K562 (cell line): ENCODE measurements around the gene PDE11A. TPM values are rescaled to one million over a fixed set of nuclear protein-coding genes. Genes with fewer than 3 reads are reported as not detected.

Experiments
- ATAC-seq: fragments of 200-7000 bp; cut with Tn5 transposase; 3 replicates; pipeline ENCODE4 v1.9.1; 2020; ENCODE audit warnings: moderate library complexity
- BruUV-seq: library from RNA; stranded (reverse); fragments of 400-500 nt; replicated peaks from 2 replicates; lab custom pipeline; 2021; lab: Mats Ljungman, UMichigan
- CTCF ChIA-PET: fragments of 300-600 bp; formaldehyde crosslinking; extraction: SDS; loops from one replicate; lab custom pipeline; 2021; ENCODE audit warnings: low intra/inter-chr PET ratio; lab: Yijun Ruan, JAX
- POLR2A ChIA-PET: fragments of 300-600, 350-650 bp; sonication (Branson Sonifier 250); formaldehyde crosslinking; extraction: SDS; loops from one replicate; lab custom pipeline; 2021; ENCODE audit warnings: antibody characterized with exemption, inconsistent platforms; lab: Yijun Ruan, JAX
- DNase-seq, 4 experiments: peaks; one replicate each; pipeline versions ENCODE4 v3.0.0 to v3.0.0-alpha.2; 2011 to 2018; ENCODE audit warnings: low spot score in 3 of 4, mixed read lengths in 3 of 4; ENCODE audit errors: extremely low read depth in 1 of 4
- FAIRE-seq: peaks from 2 replicates; lab custom pipeline; 2011; peaks lifted over from hg19 to GRCh38; lab: Jason Lieb, UNC
- H2AFZ ChIP-seq: 2 replicates; pipeline ENCODE4 v1.6.0; 2011; ENCODE audit warnings: low read depth, low read length, control low read depth, inconsistent platforms
- H3K27ac ChIP-seq: fragments of 200-600 bp; 3 replicates; pipeline ENCODE4 v1.8.0; 2011; ENCODE audit warnings: low read depth, mild to moderate bottlenecking, control low read depth, inconsistent platforms, low read length, moderate library complexity, mixed read lengths; ENCODE audit errors: extremely low read depth
- H3K27me3 ChIP-seq, 2 experiments: fragments of 300-600 bp in 1 of 2; 2 replicates in 1 of 2; 3 replicates in 1 of 2; pipeline versions ENCODE4 v1.6.0 to v1.8.0; 2011; ENCODE audit warnings: inconsistent platforms in 2 of 2, low read length in 2 of 2, mild to moderate bottlenecking in 1 of 2, mixed read lengths in 1 of 2, moderate library complexity in 1 of 2; ENCODE audit not compliant: control insufficient read depth in 2 of 2, insufficient read depth in 2 of 2
- H3K36me3 ChIP-seq: fragments of 300-600 bp; 3 replicates; pipeline ENCODE4 v1.8.0; 2011; ENCODE audit warnings: mild to moderate bottlenecking, low read length, inconsistent platforms; ENCODE audit not compliant: control insufficient read depth, insufficient read depth
- H3K4me1 ChIP-seq, 2 experiments: fragments of 200-600 bp in 1 of 2; replicated peaks in 1 of 2; 2 replicates in 1 of 2; 3 replicates in 1 of 2; pipeline versions ENCODE4 v1.5.1 to v1.8.0; 2011; ENCODE audit warnings: inconsistent platforms in 2 of 2, low read length in 2 of 2, mild to moderate bottlenecking in 1 of 2, mixed read lengths in 1 of 2, moderate library complexity in 1 of 2; ENCODE audit not compliant: control insufficient read depth in 2 of 2, insufficient read depth in 2 of 2
- H3K4me2 ChIP-seq: 2 replicates; pipeline ENCODE4 v1.6.1; 2011; ENCODE audit warnings: low read length, control low read depth, inconsistent platforms, mixed read lengths; ENCODE audit not compliant: insufficient read depth
- H3K4me3 ChIP-seq: fragments of 200-600 bp; sonication (generic), shearing (Covaris generic); 2 replicates; pipeline ENCODE4 v1.5.1; 2016; ENCODE audit warnings: control low read depth, inconsistent platforms
- H3K79me2 ChIP-seq: fragments of 200-600 bp; 3 replicates; pipeline ENCODE4 v1.8.0; 2011; ENCODE audit warnings: low read length, inconsistent platforms; ENCODE audit not compliant: control insufficient read depth, insufficient read depth
- H3K9ac ChIP-seq, 2 experiments: 2 replicates each; pipeline versions ENCODE4 v1.6.0 to v1.6.1; 2011; ENCODE audit warnings: low read depth in 2 of 2, low read length in 2 of 2, control low read depth in 1 of 2, inconsistent platforms in 1 of 2, mild to moderate bottlenecking in 1 of 2, mixed read lengths in 1 of 2; ENCODE audit not compliant: insufficient read depth in 1 of 2
- H3K9me1 ChIP-seq: one replicate; pipeline ENCODE4 v1.6.0; 2011; ENCODE audit warnings: inconsistent platforms, mild to moderate bottlenecking, low read length, moderate library complexity; ENCODE audit not compliant: control insufficient read depth, insufficient read depth
- H3K9me3 ChIP-seq: replicated peaks from 2 replicates; pipeline ENCODE4 v1.5.1; 2011; ENCODE audit warnings: low read depth, low read length, inconsistent platforms; ENCODE audit not compliant: control insufficient read depth, insufficient read depth
- H4K20me1 ChIP-seq: replicated peaks from 2 replicates; pipeline ENCODE4 v1.6.1; 2011; ENCODE audit warnings: low read length, inconsistent platforms, mixed read lengths; ENCODE audit not compliant: control insufficient read depth, insufficient read depth
- BCOR ChIP-seq: fragments of 450-650 bp; IDR thresholded peaks from 2 replicates; pipeline ENCODE4 v1.6.1; 2016
- MCM2 ChIP-seq: fragments of 450-650 bp; IDR thresholded peaks from 2 replicates; pipeline ENCODE4 v1.6.1; 2017; ENCODE audit warnings: low read depth, mild to moderate bottlenecking
- RBM25 ChIP-seq: fragments of 200-400 bp; formaldehyde crosslinking; IDR thresholded peaks from 2 replicates; pipeline ENCODE4 v1.6.1; 2018; ENCODE audit warnings: low read length, low read depth, moderate library complexity; ENCODE audit not compliant: severe bottlenecking
- RFX7 ChIP-seq: fragments of 250-450 bp; sonication (Bioruptor Pico); IDR thresholded peaks from 2 replicates; pipeline ENCODE4 v1.5.1; 2021; ENCODE audit warnings: mild to moderate bottlenecking
- ZNF146 ChIP-seq: IDR thresholded peaks from one replicate; pipeline ENCODE4 v1.6.1; 2018; ENCODE audit warnings: missing compliant biosample characterization; ENCODE audit not compliant: unreplicated experiment
- ZNF561 ChIP-seq: fragments of 450-650 bp; formaldehyde crosslinking; conservative IDR thresholded peaks from 2 replicates; pipeline ENCODE4 v1.4.0; 2020; ENCODE audit warnings: mild to moderate bottlenecking, moderate library complexity
- ZNF75A ChIP-seq: fragments of 450-650 bp; formaldehyde crosslinking; IDR thresholded peaks from 2 replicates; pipeline ENCODE4 v1.4.0; 2020; ENCODE audit warnings: mild to moderate bottlenecking
- WGBS: fragments of 100-300 bp; shearing (Covaris generic); methylation state at CpG from one replicate; pipeline ENCODE4 v1.1.6; 2016; ENCODE audit warnings: low coverage, mixed read lengths; ENCODE audit not compliant: insufficient coverage; ENCODE audit errors: missing lambda C conversion rate; 5-methylcytosine and 5-hydroxymethylcytosine counted together
- in situ Hi-C: fragments of 300-500 bp; cut with MboI; formaldehyde crosslinking; loops from 4 replicates; pipeline ENCODE4 v1.15.0; 2018; ENCODE audit warnings: inconsistent platforms, mixed read lengths
- intact Hi-C: fragments of 100-400 bp; cut with micrococcal nuclease; formaldehyde crosslinking; loops from 2 replicates; pipeline ENCODE4 v1.14.2; 2022
- polyA plus RNA-seq, 8 experiments: library from polyadenylated mRNA; depleted of rRNA in 4 of 8; stranded (reverse) in 5 of 8; unstranded in 3 of 8; fragments of >200 nt; fragmentation: Nextera tagmentation in 2 of 8; fragmentation: Illumina TruSeq in 1 of 8; extraction: Ambion mirVana in 2 of 8; extraction: Trizol in 1 of 8; gene quantifications; 2 replicates each; pipeline versions ENCODE4 v1.2.1 to v1.2.3, GENCODE V29; 2011 to 2014; ENCODE audit warnings: inconsistent platforms in 1 of 8, missing spikeins in 1 of 8
- total RNA-seq, 7 experiments: library from RNA; depleted of rRNA in 6 of 7; stranded (reverse); fragments of >200 nt in 6 of 7; fragmentation: Illumina TruSeq in 2 of 7; extraction: Trizol in 2 of 7; gene quantifications; 2 replicates each; pipeline versions ENCODE4 v1.2.1 to v1.2.3, GENCODE V29; 2011 to 2021; ENCODE audit warnings: low replicate concordance in 1 of 7

Gene PDE11A
- total and polyA plus RNA-seq, 9 of the 15 experiments (the other 6 are each of a cell fraction or from before 2014, with no cell fraction given): 3.2 to 22.1 (median 5.7) TPM

- Histone ChIP-seq H3K9me3 (no peaks in the 10 kb centered on the region), H2AFZ (no peak overlapping the region), H3K4me2 (no peak overlapping the region), H3K79me2 (no peaks in the 10 kb centered on the region), H3K27ac (no peak overlapping the region), H3K36me3 (no peaks in the 10 kb centered on the region), H3K9me1 (no peaks in the 10 kb centered on the region), H4K20me1 (no peaks in the 10 kb centered on the region), H3K4me3 (no peak overlapping the region), H3K9ac (no peak overlapping the region), H3K4me1 (peaks cover 0 to 22% of the 10 kb centered on the region in 2 experiments; a peak in 3 of 5 replicates), H3K27me3 (no peaks in the 10 kb centered on the region; a peak in 1 of 5 replicates)
- in situ Hi-C loops: no loop called here
- 0% methylated on average over 1 of the region's 1 CpG for WGBS
- intact Hi-C loops: loop anchor here (1.0 to 10.0 kb wide), 5 partner anchors 57 to 471 kb away; no protein-coding TSS in a partner anchor
- POLR2A ChIA-PET: no interaction called here
- BruUV-seq: no TSS peak
- no peak for ATAC-seq
- FAIRE-seq: no peak
- no peak for TF ChIP-seq ZNF561 (CRISPR knock-in tag)
- peak; percentile 50 for TF ChIP-seq RBM25
- no peak for TF ChIP-seq MCM2
- TF ChIP-seq ZNF146 (CRISPR knock-in tag): peak; percentile 70
- TF ChIP-seq RFX7 (CRISPR knock-in tag): no peak
- TF ChIP-seq BCOR: 0 out of 2 replicates have a peak, but pooled peaks have one; percentile 11
- TF ChIP-seq ZNF75A: no peak
- no peak for DNase-seq
- CTCF ChIA-PET: no interaction called here
These were observed 436.9 kb downstream of the PDE11A start for GRCh38 chr2:177635696-177636095.
